GM12892 (cell line): ENCODE results near the gene KISS1.

Experiments used
- POLR2A ChIP-seq: IDR thresholded peaks from 2 replicates; pipeline ENCODE4 v1.6.1; 2011; ENCODE audit warnings: low read depth, low read length, control low read depth
- POLR2AphosphoS5 ChIP-seq: IDR thresholded peaks from 2 replicates; pipeline ENCODE4 v1.6.1; 2011; ENCODE audit warnings: low read depth, low read length, control low read depth
- TAF1 ChIP-seq: IDR thresholded peaks from 2 replicates; pipeline ENCODE4 v1.6.1; 2011; ENCODE audit warnings: low read depth, mild to moderate bottlenecking, control low read depth, low read length, borderline replicate concordance

GRCh38 chr1:204205486-204205885, 9.2 kb upstream of the KISS1 start:
- TF ChIP-seq POLR2A (no peak), POLR2AphosphoS5 (no peak), TAF1 (no peak)
